GM12801 (cell line): Measurements from ENCODE around the gene ZNF608.

Experiments used
- CTCF ChIP-seq: IDR thresholded peaks from one replicate; pipeline ENCODE4 v1.5.1; 2011; ENCODE audit warnings: control low read depth; ENCODE audit not compliant: insufficient read length; ENCODE audit errors: extremely low read depth

The ZNF608 gene

DNA sequence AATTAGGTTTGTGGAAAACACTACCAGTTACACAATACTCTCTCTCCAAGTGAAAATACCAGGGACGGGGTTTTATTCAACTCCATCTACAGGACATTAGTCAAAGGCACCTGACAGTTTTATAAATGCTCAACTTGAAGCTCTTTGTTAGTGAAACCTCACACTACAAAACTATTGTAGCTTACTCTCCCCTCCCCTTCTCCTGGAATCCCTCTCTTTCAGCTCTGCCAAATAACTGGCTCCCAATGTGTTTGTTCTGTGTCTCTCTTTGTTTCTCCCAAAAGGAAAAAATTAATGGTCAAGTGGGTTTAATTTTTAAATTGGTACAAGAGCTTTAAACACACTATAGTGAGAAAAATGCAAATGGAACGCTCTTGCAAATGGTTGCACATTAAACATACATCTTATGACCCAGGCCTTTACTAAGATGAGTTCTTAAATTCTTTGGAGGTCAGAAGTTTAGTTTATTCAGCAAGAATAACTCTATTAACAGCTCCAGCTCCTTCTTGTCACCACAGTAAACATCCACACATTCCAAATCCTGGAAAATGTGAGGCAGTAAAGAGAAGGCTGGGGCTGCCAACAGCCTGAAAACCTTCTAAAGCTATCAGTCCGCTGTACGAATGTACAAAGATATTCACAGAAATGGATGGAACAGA, 48.4 kb downstream of the ZNF608 start:
- no peak for TF ChIP-seq CTCF

DNA sequence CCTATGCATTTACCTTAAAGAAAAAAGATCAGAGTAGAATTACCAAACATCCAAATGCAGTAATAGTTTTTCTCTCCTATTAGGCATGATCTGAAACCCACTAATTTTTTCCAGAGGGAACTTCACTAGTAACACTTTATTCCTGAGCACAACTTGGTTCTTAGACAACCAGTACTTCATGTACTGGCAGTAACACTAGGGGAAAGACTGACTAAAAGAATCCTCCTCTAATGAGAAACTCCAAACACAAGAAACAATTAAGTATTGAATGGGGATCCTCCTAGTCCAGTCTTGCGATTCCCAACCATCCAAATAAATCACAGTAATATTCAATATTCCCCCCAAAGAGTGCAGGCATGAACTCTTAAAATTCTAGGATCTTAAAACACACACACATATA, 48.9 kb downstream of the ZNF608 start:
- TF ChIP-seq CTCF = no peak

GRCh38 chr5:124696898-124697297, 49.5 kb downstream of the ZNF608 start:
- TF ChIP-seq CTCF = no peak
